Tibial artery (tissue), 4 donors: ENCODE data around the gene TNNC1.

Source experiments
- DNase-seq, 2 donors: peaks; one replicate each; pipeline ENCODE4 v3.0.0-alpha.2; 2019
- H3K27ac ChIP-seq, 2 donors: fragments of 200-600 bp; sonication (generic) in 1 of 2; 1 replicate in 1 of 2; 2 replicates in 1 of 2; pipeline ENCODE4 v1.5.1; 2018 to 2019; ENCODE audit warnings: mild to moderate bottlenecking in 1 of 2
- H3K27me3 ChIP-seq, 2 donors: fragments of 200-600 bp; sonication (generic) in 1 of 2; one replicate each; pipeline versions ENCODE4 v1.5.1 to v1.6.0; 2016 to 2019
- H3K36me3 ChIP-seq, 3 donors: fragments of 200-600 bp; sonication (generic) in 2 of 3; one replicate each; pipeline ENCODE4 v1.5.1; 2016 to 2019; ENCODE audit warnings: mild to moderate bottlenecking in 2 of 3
- H3K4me1 ChIP-seq, 4 donors: fragments of 200-600 bp; sonication (generic) in 2 of 4; 1 replicate in 3 of 4; 2 replicates in 1 of 4; pipeline ENCODE4 v1.5.1; 2016 to 2019
- H3K4me3 ChIP-seq, 2 donors: fragments of 200-600 bp; sonication (generic) in 1 of 2; 1 replicate in 1 of 2; 2 replicates in 1 of 2; pipeline ENCODE4 v1.5.1; 2018 to 2019; ENCODE audit warnings: mild to moderate bottlenecking in 2 of 2
- H3K9me3 ChIP-seq, 3 donors: fragments of 200-600 bp; sonication (generic) in 1 of 3; one replicate each; pipeline ENCODE4 v1.5.1; 2016 to 2019
- intact Hi-C: fragments of 100-400 bp; cut with DNase I; formaldehyde crosslinking; loops from one replicate; pipeline ENCODE4 v1.15.0; 2023; ENCODE audit warnings: low total_unique reads
- TF ChIP-seq, protein P1 (sequence below), 2 experiments: fragments of 200-600 bp in 1 of 2; fragments of 450-650 bp in 1 of 2; IDR thresholded peaks; one replicate each; pipeline ENCODE4 v1.5.1; 2017 to 2019; ENCODE audit warnings: antibody characterized with exemption in 2 of 2, mild to moderate bottlenecking in 1 of 2, moderate library complexity in 1 of 2

The TNNC1 gene

DNA sequence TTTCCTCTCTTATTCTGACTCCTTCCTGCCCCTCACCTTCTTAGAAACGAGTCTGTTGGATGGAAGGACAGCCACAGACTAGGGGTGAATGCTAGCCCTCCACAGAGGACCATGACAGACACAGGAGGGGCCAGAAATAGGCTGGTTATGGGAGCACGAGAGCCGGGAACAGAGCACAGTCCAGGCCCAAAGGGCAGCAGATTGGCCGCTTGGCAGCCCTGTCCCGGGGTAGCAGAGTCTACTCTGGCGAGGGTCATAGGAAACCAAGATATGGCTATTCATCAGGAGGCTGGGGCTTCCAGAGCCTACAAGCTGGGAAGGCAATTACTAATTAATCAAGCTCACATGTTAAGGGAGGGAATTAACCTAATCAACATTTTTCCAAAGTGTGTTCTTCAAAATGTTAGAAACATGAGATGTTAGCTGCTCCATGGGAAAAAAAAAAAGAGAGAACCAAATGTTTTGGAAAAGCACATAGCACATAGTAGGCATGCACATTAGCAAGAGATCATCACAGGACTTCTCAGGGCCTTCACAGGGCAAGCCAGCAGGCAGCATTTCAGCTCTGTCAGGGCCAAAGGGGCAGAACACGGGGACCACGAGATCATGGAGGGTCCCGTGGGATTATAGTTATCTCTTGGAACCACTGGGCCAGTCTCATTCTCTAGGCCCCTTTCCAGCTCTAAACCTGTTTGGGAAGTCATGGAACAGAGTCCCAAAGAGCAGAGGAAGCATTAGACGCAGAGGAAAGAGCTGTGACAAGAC, 22.2 kb downstream of the TNNC1 start:
- DNase-seq = peak in 1 of 2 donors; percentile 12
- H3K36me3 ChIP-seq = no peaks in the 10 kb centered on the region
- no peaks in the 10 kb centered on the region for H3K27me3 ChIP-seq
- intact Hi-C loops = no loop called here
- no peak overlapping the region for H3K27ac ChIP-seq
- no peak overlapping the region for H3K4me3 ChIP-seq
- TF ChIP-seq, protein P1, sequence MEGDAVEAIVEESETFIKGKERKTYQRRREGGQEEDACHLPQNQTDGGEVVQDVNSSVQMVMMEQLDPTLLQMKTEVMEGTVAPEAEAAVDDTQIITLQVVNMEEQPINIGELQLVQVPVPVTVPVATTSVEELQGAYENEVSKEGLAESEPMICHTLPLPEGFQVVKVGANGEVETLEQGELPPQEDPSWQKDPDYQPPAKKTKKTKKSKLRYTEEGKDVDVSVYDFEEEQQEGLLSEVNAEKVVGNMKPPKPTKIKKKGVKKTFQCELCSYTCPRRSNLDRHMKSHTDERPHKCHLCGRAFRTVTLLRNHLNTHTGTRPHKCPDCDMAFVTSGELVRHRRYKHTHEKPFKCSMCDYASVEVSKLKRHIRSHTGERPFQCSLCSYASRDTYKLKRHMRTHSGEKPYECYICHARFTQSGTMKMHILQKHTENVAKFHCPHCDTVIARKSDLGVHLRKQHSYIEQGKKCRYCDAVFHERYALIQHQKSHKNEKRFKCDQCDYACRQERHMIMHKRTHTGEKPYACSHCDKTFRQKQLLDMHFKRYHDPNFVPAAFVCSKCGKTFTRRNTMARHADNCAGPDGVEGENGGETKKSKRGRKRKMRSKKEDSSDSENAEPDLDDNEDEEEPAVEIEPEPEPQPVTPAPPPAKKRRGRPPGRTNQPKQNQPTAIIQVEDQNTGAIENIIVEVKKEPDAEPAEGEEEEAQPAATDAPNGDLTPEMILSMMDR (IDR thresholded peaks at IDR 0.05) = no peak
- peaks cover 0 to 18% (median 0%) of the 10 kb centered on the region in 4 donors for H3K4me1 ChIP-seq
- H3K9me3 ChIP-seq = no peaks in the 10 kb centered on the region

DNA sequence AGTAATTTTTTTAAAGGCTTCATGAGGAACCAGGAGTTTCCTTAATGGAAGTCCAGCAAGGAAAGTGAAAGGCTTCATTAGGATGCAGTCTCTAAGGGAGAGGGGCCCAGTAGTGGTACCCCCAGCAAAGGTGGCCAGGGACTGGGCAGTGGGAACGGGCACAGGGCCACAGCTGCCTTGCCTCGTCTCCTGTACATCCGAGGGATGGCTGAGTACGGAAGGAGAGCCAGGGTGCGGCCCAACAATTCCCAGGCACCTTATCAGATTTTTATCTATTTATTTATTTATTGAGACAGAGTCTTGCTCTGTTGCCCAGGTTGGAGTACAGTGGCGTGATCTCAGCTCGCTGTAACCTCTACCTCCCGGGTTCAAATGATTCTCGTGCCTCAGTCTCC, 23.4 kb downstream of the TNNC1 start:
- peak in 1 of 2 donors; percentile 24 for DNase-seq
- Histone ChIP-seq H3K36me3 (no peaks in the 10 kb centered on the region), H3K27me3 (no peaks in the 10 kb centered on the region), H3K4me1 (peaks cover 0 to 16% (median 0%) of the 10 kb centered on the region in 4 donors), H3K4me3 (no peak overlapping the region), H3K27ac (no peak overlapping the region), H3K9me3 (no peaks in the 10 kb centered on the region)
- intact Hi-C loops = no loop called here
- TF ChIP-seq, protein P1 (IDR thresholded peaks at IDR 0.05) = no peak

DNA sequence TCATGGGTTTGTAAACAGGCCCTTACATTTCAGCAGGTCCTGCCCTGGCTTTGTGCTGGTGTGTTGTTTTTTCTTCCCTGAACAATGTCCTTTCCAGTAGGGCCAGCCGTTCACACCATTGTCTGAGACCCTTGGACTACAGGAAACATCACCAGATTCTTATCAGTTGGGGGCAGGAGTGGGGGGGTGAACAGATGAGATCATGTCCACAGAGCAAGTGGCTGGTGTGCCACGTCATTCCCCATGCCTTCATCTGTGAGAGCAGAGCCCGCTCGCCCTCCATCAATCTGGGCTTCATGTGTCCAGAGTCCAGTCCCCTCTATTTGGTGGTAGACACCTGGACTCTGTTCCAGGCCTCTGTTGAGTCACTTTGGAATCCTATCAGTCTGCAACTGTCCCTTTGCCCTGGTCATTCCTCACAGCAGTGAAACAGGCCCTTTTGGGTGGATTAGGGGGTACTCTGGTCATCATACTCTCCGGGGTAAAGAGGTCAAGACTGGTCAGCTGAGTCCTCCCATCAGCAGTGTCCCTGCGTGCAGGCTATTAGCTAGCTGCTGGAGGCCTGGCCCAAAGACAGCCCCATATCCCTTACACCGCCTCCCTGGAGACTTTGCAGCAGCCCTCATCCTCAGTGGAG, 23.9 kb downstream of the TNNC1 start:
- intact Hi-C loops = loop anchor here (2.0 kb wide), 1 partner anchor 17 kb away; no protein-coding TSS in a partner anchor
- peak in 1 of 2 donors; percentile 48 for DNase-seq
- no peak overlapping the region for H3K27ac ChIP-seq

DNA sequence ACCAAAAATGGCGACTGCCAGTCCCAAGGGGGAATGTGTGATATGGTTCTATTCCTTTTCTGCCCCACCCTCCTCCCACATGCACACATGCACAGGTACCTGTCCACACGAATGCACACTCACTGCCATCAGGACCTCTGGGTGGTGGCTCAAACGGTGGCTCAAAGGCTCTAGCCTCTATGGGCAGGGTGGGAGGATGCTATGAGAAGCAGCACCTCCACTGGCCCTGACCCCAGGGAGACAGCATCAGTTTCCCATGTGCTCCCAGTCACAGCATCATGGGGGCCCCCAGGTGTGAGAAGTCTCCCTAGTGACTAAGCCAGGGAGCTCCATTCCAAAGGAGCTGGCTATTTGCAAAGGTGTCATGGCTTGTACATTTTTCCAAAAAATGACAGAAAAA, 24.8 kb downstream of the TNNC1 start:
- no peaks in the 10 kb centered on the region for H3K9me3 ChIP-seq
- H3K27me3 ChIP-seq = no peaks in the 10 kb centered on the region
- DNase-seq = peak in 1 of 2 donors; percentile 51
- intact Hi-C loops = loop anchor here (2.0 kb wide), 1 partner anchor 18 kb away; no protein-coding TSS in a partner anchor
- no peaks in the 10 kb centered on the region for H3K36me3 ChIP-seq
- H3K27ac ChIP-seq = no peak overlapping the region
- TF ChIP-seq, protein P1 (IDR thresholded peaks at IDR 0.05) = no peak
- no peak overlapping the region for H3K4me3 ChIP-seq
- H3K4me1 ChIP-seq = peaks cover 0 to 14% (median 0%) of the 10 kb centered on the region in 4 donors

More for the DNA sequence above, 23.9 kb downstream of the TNNC1 start:
- Histone ChIP-seq H3K36me3 (no peaks in the 10 kb centered on the region), H3K27me3 (no peaks in the 10 kb centered on the region), H3K4me1 (peaks cover 0 to 14% (median 0%) of the 10 kb centered on the region in 4 donors), H3K4me3 (no peak overlapping the region), H3K9me3 (no peaks in the 10 kb centered on the region)
- TF ChIP-seq, protein P1 (IDR thresholded peaks at IDR 0.05) = no peak

DNA sequence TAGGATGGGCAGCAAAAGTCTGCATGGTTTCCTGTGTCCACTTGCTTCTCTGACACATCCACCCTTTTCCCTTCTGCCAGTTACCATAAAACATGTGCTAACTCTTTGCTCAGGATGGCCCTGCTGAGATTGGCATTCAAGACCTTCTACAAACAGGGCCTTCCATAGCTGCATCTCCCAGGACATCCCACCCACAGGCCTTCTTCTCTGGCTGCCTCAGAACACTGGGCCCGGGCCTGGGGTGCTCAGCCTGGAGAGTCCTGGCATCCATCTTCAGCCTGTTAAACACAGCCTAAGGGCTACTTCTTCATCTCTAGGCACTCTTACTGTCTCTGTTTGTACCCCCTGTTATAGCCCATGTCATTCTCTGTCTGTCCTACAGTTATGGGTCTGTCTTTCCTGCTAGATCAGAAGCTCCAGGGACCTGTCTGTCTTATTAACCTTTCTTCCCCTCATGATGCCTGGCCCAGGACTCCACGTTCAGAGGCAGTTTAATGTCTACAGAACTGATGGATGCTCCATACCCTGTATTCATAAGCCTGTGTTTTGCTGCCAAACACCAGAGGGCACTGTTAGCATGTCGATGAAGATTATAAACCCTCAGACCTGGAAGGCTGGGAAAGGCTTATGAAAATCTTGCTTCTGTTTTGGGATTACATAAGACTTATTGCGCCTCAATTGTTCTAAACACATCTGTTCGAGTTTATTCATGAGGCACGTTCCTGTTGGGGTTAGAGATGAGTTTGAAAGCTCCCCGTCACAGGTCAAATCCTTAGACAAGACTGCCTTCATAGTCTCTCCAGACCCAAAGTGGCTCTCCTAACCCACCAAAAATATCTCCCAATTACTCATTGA, 25.5 kb downstream of the TNNC1 start:
- H3K27ac ChIP-seq = no peak overlapping the region
- no peaks in the 10 kb centered on the region for H3K9me3 ChIP-seq
- no peaks in the 10 kb centered on the region for H3K36me3 ChIP-seq
- TF ChIP-seq, protein P1 (IDR thresholded peaks at IDR 0.05) = peak; percentile 55 to 63
- no peak overlapping the region for H3K4me3 ChIP-seq
- intact Hi-C loops = loop anchor here (2.0 kb wide), 1 partner anchor 18 kb away; no protein-coding TSS in a partner anchor
- no peaks in the 10 kb centered on the region for H3K27me3 ChIP-seq
- DNase-seq = peak; percentile 67 to 74
- H3K4me1 ChIP-seq = peaks cover 0 to 10% (median 0%) of the 10 kb centered on the region in 4 donors
